Transverse colon (tissue), 4 donors: ENCODE measurements around the gene TCTN3. TPM values are rescaled to one million over a fixed set of nuclear protein-coding genes. Genes with fewer than 3 reads are reported as not detected.

Experiments
- DNase-seq: peaks from one replicate; pipeline ENCODE4 v3.0.0-alpha.2; 2019
- H3K27ac ChIP-seq, 4 donors: fragments of 200-600 bp; sonication (generic); 2 replicates each; pipeline ENCODE4 v1.5.1; 2016 to 2018; ENCODE audit warnings: inconsistent platforms in 4 of 4
- H3K27me3 ChIP-seq: fragments of 200-600 bp; sonication (generic); 2 replicates; pipeline ENCODE4 v1.5.1; 2017; ENCODE audit warnings: inconsistent platforms
- H3K36me3 ChIP-seq, 4 donors: fragments of 200-600 bp; sonication (generic); 2 replicates each; pipeline ENCODE4 v1.5.1; 2017 to 2019; ENCODE audit warnings: inconsistent platforms in 4 of 4
- H3K4me1 ChIP-seq, 4 donors: fragments of 200-600 bp; sonication (generic); 2 replicates each; pipeline ENCODE4 v1.5.1; 2017 to 2020; ENCODE audit warnings: inconsistent platforms in 4 of 4
- H3K4me3 ChIP-seq, 4 donors: fragments of 200-600 bp; sonication (generic); 1 replicate in 1 of 4; 2 replicates in 3 of 4; pipeline versions ENCODE4 v1.5.1 to v1.6.1; 2017 to 2019; ENCODE audit warnings: inconsistent platforms in 4 of 4
- H3K9me3 ChIP-seq, 2 donors: fragments of 200-600 bp; sonication (generic); 2 replicates each; pipeline ENCODE4 v1.5.1; 2017 to 2019; ENCODE audit warnings: inconsistent platforms in 2 of 2
- EP300 ChIP-seq: sonication (generic); formaldehyde crosslinking; IDR thresholded peaks from one replicate; pipeline ENCODE4 v1.6.1; 2017; ENCODE audit warnings: antibody characterized with exemption, low read depth
- POLR2A ChIP-seq: fragments of 450-650 bp; IDR thresholded peaks from one replicate; pipeline ENCODE4 v1.6.1; 2016; ENCODE audit warnings: antibody characterized with exemption, mild to moderate bottlenecking, moderate library complexity
- POLR2AphosphoS5 ChIP-seq, 3 donors: sonication (generic); formaldehyde crosslinking; IDR thresholded peaks; one replicate each; pipeline ENCODE4 v1.6.1; 2016; ENCODE audit warnings: antibody characterized with exemption in 3 of 3
- WGBS, 2 donors: methylation state at CpG; one replicate each; pipeline ENCODE4 v1.1.5; 2018; ENCODE audit warnings: low coverage in 1 of 2; 5-methylcytosine and 5-hydroxymethylcytosine counted together
- in situ Hi-C, 4 donors: fragments of 200-750 bp; cut with MboI; loops; one replicate each; pipeline versions ENCODE4 v1.15.0 to v1.15.1; 2017; ENCODE audit warnings: low sequenced_read_pairs in 3 of 4, low pct_ligation_motif_present in 1 of 4, low pct_unique_long_range_greater_than_20kb in 1 of 4
- intact Hi-C: fragments of 100-400 bp; cut with DNase I; formaldehyde crosslinking; loops from one replicate; pipeline ENCODE4 v1.15.1; 2023; ENCODE audit warnings: low total_unique reads
- total RNA-seq, 4 donors: library from RNA; depleted of rRNA; stranded (reverse); fragments of >200 nt; gene quantifications; one replicate each; pipeline ENCODE4 v1.1.0, GENCODE V29; 2016
- TF ChIP-seq, protein P1 (sequence below), 5 experiments: fragments of 200-600 bp in 3 of 5; fragments of 450-650 bp in 2 of 5; sonication (generic) in 3 of 5; IDR thresholded peaks; 1 replicate in 2 of 5; 2 replicates in 3 of 5; pipeline ENCODE4 v1.5.1; 2016 to 2017; ENCODE audit warnings: antibody characterized with exemption in 5 of 5, inconsistent platforms in 3 of 5, mild to moderate bottlenecking in 2 of 5, moderate library complexity in 1 of 5

The TCTN3 gene
- total RNA-seq, 4 donors from 2014 or later: 11.2 to 25.5 (median 20.7) TPM

DNA sequence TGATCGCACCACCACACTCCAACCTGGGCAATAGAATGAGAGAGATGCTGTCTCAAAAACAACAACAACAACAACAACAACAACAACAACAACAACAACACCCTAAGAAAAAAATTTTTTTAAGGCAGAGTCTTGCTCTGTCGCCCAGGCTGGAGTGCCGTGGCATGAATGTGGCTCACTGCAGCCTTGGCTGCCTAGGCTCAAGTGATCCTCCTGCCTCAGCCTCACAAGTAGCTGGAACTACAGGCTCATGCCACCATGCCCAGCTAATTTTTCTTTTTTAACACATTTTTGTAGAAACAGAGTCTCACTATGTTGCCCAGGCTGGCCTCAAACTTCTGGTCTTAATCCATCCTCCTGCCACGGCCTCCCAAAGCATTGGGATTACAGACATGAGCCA is 55.8 kb downstream of the TCTN3 start:
- no peak overlapping the region for H3K27ac ChIP-seq
- 93 to 99% methylated on average over 4 of the region's 4 CpGs for WGBS, 2 donors
- H3K36me3 ChIP-seq: peaks cover 0 to 72% (median 23%) of the 10 kb centered on the region in 4 donors
- H3K4me3 ChIP-seq: no peak overlapping the region
- in situ Hi-C loops: loop anchor here in 1 of 4 donors (25.0 kb wide), 1 partner anchor 401 kb away; no protein-coding TSS in a partner anchor
- peaks cover 0 to 4% (median 1%) of the 10 kb centered on the region in 4 donors for H3K4me1 ChIP-seq
- no peaks in the 10 kb centered on the region for H3K9me3 ChIP-seq
- DNase-seq: no peak
- no peak for TF ChIP-seq POLR2AphosphoS5 (IDR thresholded peaks at IDR 0.05)
- no peak for TF ChIP-seq EP300
- TF ChIP-seq POLR2A: no peak
- TF ChIP-seq, protein P1, sequence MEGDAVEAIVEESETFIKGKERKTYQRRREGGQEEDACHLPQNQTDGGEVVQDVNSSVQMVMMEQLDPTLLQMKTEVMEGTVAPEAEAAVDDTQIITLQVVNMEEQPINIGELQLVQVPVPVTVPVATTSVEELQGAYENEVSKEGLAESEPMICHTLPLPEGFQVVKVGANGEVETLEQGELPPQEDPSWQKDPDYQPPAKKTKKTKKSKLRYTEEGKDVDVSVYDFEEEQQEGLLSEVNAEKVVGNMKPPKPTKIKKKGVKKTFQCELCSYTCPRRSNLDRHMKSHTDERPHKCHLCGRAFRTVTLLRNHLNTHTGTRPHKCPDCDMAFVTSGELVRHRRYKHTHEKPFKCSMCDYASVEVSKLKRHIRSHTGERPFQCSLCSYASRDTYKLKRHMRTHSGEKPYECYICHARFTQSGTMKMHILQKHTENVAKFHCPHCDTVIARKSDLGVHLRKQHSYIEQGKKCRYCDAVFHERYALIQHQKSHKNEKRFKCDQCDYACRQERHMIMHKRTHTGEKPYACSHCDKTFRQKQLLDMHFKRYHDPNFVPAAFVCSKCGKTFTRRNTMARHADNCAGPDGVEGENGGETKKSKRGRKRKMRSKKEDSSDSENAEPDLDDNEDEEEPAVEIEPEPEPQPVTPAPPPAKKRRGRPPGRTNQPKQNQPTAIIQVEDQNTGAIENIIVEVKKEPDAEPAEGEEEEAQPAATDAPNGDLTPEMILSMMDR (IDR thresholded peaks at IDR 0.05): no peak
- no peaks in the 10 kb centered on the region for H3K27me3 ChIP-seq
- intact Hi-C loops: no loop called here

- intact Hi-C loops: no loop called here
- H3K4me1 ChIP-seq: peaks cover 0 to 11% (median 5%) of the 10 kb centered on the region in 4 donors
- no peaks in the 10 kb centered on the region for H3K27me3 ChIP-seq
- TF ChIP-seq EP300: no peak
- TF ChIP-seq, protein P1 (IDR thresholded peaks at IDR 0.05): no peak
- no peak for TF ChIP-seq POLR2A
- no peak for TF ChIP-seq POLR2AphosphoS5 (IDR thresholded peaks at IDR 0.05)
- H3K4me3 ChIP-seq: no peak overlapping the region
- no peaks in the 10 kb centered on the region for H3K9me3 ChIP-seq
- WGBS, 2 donors: 73 to 86% methylated on average over 2 to 10 of the region's 10 CpGs
- in situ Hi-C loops: loop anchor here in 1 of 4 donors (25.0 kb wide), 1 partner anchor 400 kb away; no protein-coding TSS in a partner anchor
- peaks cover 0 to 67% (median 22%) of the 10 kb centered on the region in 4 donors for H3K36me3 ChIP-seq
- no peak for DNase-seq
- H3K27ac ChIP-seq: no peak overlapping the region
These were observed 56.6 kb downstream of the TCTN3 start for GRCh38 chr10:95637140-95637539.

DNA sequence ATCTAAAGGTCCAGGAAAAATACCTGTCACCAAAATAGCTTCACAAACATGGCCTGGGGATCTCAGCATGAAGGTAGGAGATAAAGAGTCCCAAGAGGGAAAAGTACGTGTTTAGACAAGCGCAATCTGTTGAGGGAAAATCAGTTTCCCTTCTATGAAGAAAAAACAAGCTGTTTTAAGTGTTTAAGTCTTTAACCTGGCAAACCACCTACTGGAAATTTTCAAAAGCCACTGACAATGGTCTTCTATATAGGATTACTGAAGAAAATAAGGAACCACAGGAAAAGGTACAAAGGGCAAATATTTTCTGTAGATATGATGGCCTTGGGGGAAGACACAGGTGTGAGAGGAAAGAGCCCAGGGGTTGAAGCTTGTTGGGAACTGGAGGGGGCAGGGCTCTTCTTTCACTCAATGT is 58.4 kb downstream of the TCTN3 start:
- H3K27ac ChIP-seq: no peak overlapping the region

GRCh38 chr10:95628786-95629185 is 64.9 kb downstream of the TCTN3 start:
- peaks cover 0 to 30% (median 11%) of the 10 kb centered on the region in 4 donors for H3K36me3 ChIP-seq
- peak overlapping the region; percentile 72 to 78 (median 77) for H3K27ac ChIP-seq

More for the DNA sequence above, 58.4 kb downstream of the TCTN3 start:
- intact Hi-C loops: no loop called here
- Histone ChIP-seq H3K36me3 (peaks cover 0 to 54% (median 14%) of the 10 kb centered on the region in 4 donors), H3K4me3 (no peak overlapping the region), H3K4me1 (peaks cover 0 to 11% (median 5%) of the 10 kb centered on the region in 4 donors), H3K9me3 (no peaks in the 10 kb centered on the region), H3K27me3 (no peaks in the 10 kb centered on the region)
- DNase-seq: no peak
- in situ Hi-C loops: loop anchor here in 1 of 4 donors (25.0 kb wide), 1 partner anchor 398 kb away; no protein-coding TSS in a partner anchor
- no peak for TF ChIP-seq EP300
- no peak for TF ChIP-seq POLR2A
- no peak for TF ChIP-seq POLR2AphosphoS5 (IDR thresholded peaks at IDR 0.05)
- TF ChIP-seq, protein P1 (IDR thresholded peaks at IDR 0.05): no peak
- 78 to 80% methylated on average over 2 of the region's 2 CpGs for WGBS, 2 donors

More at GRCh38 chr10:95628786-95629185, 64.9 kb downstream of the TCTN3 start:
- no peak overlapping the region for H3K4me3 ChIP-seq
- DNase-seq: peak; percentile 54
- 43% methylated on average over 1 of the region's 1 CpG; no CpG with 5 or more reads in 1 of the 2 donors for WGBS, 2 donors
- peaks cover 0 to 40% (median 26%) of the 10 kb centered on the region in 4 donors for H3K4me1 ChIP-seq
- TF ChIP-seq POLR2AphosphoS5 (IDR thresholded peaks at IDR 0.05) (peak in 2 of 3 donors; percentile 33 to 77), EP300 (no peak), POLR2A (peak; percentile 19)
- TF ChIP-seq, protein P1 (IDR thresholded peaks at IDR 0.05): no peak
- in situ Hi-C loops: loop anchor here in 1 of 4 donors (25.0 kb wide), 1 partner anchor 391 kb away; no protein-coding TSS in a partner anchor
- intact Hi-C loops: no loop called here
- H3K9me3 ChIP-seq: no peaks in the 10 kb centered on the region
- H3K27me3 ChIP-seq: no peaks in the 10 kb centered on the region
